Left ventricle myocardium superior (tissue), 1 donor: ENCODE data around the gene TRUB1. TPM values are rescaled to one million over a fixed set of nuclear protein-coding genes. Genes with fewer than 3 reads are reported as not detected.

Experiments
- ATAC-seq: fragments of 200-7000 bp; cut with Tn5 transposase; one replicate; pipeline ENCODE4 v1.9.1; 2020; ENCODE audit warnings: mild to moderate bottlenecking, moderate library complexity
- DNase-seq: peaks from one replicate; pipeline ENCODE4 v3.0.0-alpha.2; 2020
- intact Hi-C: fragments of 100-400 bp; cut with micrococcal nuclease; formaldehyde crosslinking; loops from one replicate; pipeline ENCODE4 v1.11.0; 2022
- total RNA-seq: library from RNA; stranded (reverse); fragmentation: NEBNext Ultra II Directional; extraction: Animal tissue kit (Norgen Biotek cat#: 25700); gene quantifications from one replicate; pipeline ENCODE4 v1.2.1, GENCODE V29; 2021
- donor health status: DM: no; HTN: yes; CAD: no; lungs with severe emphysema.

Gene TRUB1
- total RNA-seq, 1 donor from 2014 or later = 13.8 TPM

DNA sequence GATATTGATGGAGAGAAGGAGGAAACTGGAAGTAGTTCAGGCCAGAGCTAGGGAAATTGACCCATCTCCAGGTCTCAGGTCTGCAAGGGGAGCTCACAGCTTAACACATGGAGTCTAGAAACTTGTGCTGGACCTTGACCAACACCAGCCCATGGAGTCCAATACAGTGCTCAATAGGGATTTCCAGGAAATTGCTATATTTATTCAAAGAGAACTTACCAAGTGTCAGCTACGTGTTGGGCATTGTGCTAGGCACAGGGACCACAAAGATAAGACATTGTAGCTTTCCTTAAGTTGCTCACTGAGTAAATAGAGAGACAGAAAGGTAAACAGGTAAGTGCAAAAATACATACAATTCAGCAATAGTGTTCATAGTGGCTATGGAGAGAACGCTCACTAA is 82.5 kb downstream of the TRUB1 start:
- ATAC-seq (no peak), DNase-seq (no peak)
- intact Hi-C loops = no loop called here

DNA sequence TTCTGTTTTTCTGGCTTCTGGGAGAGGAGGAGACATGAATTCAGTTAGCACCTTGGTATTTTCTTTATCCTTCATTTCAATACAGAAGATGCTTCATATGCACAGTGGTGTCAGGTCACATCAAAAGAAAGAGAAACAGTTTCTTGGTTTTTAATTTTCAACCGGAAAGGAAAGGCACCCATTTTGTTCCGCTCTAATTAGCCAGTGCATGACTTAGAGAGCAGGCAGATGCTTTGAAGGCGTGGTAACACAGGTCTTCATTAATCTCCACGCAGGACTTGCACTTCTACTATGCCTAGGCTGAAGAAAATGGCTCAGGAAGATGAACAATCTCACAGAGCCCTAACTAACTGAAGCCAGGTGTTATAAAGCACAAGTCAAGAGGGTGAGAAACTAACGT is 84.7 kb downstream of the TRUB1 start:
- DNase-seq (no peak), ATAC-seq (no peak)
- intact Hi-C loops = no loop called here

DNA sequence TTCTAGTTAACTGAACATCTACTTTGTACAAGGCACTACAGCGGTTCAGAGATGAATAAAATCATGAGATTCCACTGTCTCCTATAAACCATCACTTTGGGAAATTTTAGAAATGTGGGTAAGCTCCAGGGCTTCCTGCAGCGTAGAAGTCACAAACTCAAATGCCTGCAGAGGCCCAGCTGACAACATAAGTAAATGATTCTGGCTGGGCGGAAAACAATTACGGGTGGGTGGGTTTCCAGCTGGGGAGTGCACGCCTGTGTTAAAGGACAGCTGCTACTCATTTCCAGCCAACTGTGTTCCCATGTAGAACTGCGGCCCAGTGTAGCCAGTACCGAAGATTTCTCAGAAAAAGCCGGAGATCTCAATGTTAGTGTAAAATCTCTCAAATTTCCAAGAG is 85.7 kb downstream of the TRUB1 start:
- ATAC-seq (no peak), DNase-seq (no peak)
- intact Hi-C loops = no loop called here

DNA sequence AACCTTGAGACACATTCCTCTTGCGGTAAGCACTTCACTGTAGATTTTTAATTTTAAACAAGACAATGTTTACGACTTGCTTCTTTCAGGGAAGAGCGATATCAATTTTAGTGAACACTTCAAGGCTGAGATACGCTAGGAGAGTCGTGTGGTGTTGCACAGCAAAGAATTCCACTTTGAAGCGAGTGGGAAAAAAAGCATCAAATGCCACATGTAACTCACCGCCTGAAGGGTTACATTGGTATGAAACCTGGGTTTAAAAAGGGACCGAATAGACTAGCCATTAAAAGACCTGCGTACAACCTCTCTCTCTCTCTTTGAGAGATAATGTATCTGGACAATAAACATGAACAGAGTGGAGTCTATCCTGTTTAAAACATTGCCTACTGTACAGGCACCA is 86.4 kb downstream of the TRUB1 start:
- ATAC-seq (no peak), DNase-seq (no peak)
- intact Hi-C loops = no loop called here

DNA sequence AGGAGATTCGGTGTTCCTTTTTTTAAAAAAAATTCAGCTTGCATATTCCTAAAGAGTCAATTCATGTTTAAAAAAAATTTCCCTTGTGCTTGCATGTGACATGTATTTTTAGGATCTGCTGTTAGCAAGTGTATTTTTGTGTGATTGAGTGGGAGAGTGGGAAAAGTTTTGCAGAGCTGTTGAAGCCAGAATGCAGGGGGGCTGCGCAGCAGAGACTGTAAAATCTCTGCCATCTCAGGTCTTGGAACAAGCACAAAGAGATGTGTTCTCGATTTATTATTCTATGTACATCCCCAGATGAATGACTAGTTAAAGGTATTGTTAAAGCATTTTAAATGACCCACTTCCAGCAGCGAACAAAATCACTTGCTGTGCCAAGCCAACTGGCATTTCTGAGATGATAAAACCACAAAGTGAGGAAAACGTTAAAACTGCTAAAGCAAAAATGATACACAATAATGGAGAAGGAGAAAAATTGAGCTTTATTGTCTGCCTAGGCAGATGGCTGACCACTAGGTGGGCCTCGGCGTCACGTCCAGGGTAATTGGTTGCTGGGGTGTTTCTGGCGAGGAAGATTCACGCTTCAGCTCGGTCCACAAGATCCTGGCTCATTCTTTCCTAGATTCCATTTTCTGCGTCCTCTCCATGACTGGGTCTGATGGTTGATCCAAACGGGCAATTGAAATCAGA is 88.2 kb downstream of the TRUB1 start:
- DNase-seq = no peak
- intact Hi-C loops = no loop called here
- ATAC-seq = no peak

DNA sequence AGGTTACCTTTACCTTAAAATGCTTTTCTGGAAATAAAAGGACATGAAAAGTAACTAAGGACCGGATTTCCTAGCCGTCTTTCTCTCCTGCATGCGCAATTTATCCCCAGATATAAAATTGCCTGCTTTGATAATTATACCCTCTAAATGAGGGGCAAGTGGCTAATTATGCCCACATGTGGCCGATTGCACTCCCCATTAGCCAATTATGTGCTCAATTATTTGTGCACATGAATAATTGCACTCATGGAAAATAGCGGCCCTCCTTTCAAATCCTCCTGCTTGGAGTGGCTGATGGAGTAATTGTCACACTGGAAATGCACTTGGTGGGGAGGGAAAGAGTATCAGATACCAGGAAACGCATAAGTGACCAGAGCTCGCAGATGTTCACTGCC is 88.7 kb downstream of the TRUB1 start:
- intact Hi-C loops = no loop called here
- DNase-seq = no peak
- ATAC-seq = no peak

Other genes starting within 250 kb of the TRUB1 start
- gene FHIP2A, start 116.4 kb upstream of the TRUB1 start, total RNA-seq = 29.4 TPM
- gene ATRNL1, start 155.2 kb downstream of the TRUB1 start, total RNA-seq = 1.6 TPM